GM11168 (cell line): ENCODE results near the gene IMMP2L.

Experiments
- in situ Hi-C: fragments of 300-500 bp; cut with MboI; formaldehyde crosslinking; loops from one replicate; pipeline ENCODE4 v1.12.0; 2022; ENCODE audit warnings: low sequenced_read_pairs; ENCODE audit not compliant: unreplicated experiment

The IMMP2L gene

DNA sequence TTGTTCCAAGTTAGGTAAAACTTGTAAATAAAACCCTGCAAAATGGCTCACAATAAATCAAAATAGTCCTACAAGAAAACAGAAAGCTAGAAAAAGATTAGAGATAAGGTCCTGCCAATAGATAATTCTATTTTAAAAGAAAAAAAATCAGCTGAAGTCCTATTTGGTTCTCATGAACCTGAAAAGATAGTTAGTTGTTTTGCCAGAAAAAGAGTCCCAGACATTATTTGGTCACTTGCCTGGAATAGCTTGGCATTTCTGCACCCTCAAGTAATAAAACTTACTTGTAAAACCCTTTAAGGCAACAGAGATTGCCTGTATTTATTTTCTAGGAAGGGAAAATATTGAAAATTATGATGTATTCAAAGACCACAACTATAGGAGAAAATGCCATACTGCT lies 423.7 kb downstream of the IMMP2L start:
- in situ Hi-C loops: no loop called here

- in situ Hi-C loops: no loop called here
Measured at GRCh38 chr7:111138193-111138569, 424.1 kb downstream of the IMMP2L start.

DNA sequence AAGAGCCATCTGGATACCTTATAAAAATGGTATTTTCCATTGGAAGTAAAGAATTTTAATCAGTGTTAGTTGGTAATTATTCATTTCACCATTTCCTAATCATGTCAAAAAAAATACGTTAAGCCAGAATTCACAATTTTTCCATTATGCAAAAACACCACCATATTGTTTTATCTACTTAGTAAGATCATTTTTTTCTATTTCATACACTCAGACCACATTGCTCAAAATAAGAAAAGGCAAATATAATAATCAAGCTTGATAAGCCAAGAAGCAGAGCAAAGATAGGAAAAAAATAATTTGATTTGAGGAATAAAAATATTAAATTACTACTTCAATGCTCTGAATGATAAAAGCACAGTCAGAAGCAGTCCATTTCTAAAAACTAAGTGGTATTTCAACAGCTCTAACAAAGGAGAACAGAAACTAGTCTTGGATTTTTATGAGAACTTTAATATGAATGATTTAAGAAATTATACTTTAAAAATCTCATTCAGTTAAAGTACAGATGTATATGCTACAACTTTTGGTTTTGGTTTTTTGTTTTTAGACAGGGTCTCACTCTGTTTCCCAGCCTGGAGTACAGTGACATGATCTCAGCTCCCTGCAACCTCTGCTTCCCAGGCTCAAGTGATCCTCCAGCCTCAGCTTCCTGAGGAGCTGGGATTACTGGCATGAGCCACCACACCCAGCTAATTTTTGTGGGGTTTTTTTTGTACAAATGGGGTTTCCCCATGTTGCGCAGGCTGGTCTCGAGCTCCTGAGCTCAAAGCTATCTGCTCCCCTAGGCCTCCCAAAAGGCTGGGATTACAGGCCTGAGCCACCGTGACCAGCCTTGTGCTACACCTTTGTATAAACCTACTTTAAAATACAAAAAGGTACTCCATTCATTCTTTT lies 424.7 kb downstream of the IMMP2L start:
- in situ Hi-C loops: no loop called here

- in situ Hi-C loops: no loop called here
Measured at GRCh38 chr7:111132833-111133232, 429.5 kb downstream of the IMMP2L start.

GRCh38 chr7:111129435-111129834 lies 432.9 kb downstream of the IMMP2L start:
- in situ Hi-C loops: no loop called here

- in situ Hi-C loops: no loop called here
Measured at GRCh38 chr7:111126987-111127386, 435.3 kb downstream of the IMMP2L start.

DNA sequence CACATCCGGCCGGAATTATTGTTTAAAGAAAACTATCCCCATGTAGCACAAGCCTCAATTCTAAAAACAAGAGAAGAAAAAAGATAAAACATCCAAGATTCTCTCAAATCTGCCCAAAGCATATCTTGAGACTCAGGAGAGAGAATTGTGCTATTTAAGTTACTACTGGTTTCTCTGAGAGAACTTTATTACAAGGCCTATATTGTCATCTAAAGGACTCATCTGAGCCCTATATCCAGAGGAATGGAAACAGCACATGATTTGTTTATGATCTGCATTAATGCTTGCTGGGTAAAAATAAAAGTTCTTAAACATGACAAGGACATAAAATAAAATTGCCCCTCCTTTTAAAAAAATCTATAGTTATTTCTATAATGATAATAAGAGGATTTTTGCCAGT lies 446.3 kb downstream of the IMMP2L start:
- in situ Hi-C loops: no loop called here

GRCh38 chr7:111113263-111114017 lies 448.9 kb downstream of the IMMP2L start:
- in situ Hi-C loops: no loop called here

DNA sequence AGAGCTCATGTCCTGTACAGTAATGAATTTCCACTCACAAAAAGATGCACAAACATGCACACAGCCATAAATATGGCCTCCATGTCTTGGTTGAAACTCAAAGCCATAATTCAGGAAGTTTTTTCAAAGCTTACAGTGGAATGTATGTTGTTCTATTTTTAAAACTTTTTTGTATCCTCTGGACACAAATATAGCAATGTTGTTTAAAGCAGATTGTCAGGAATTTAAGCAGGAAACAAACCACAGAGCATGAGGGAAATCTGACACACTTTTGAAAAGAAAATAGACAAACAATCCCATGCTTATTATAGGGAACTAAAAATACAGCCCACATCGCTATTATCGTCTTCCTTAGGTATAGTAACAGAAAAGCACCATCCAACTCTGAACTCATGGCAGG lies 449.9 kb downstream of the IMMP2L start:
- in situ Hi-C loops: no loop called here

GRCh38 chr7:111108496-111108895 lies 453.8 kb downstream of the IMMP2L start:
- in situ Hi-C loops: no loop called here

GRCh38 chr7:111108000-111108399 lies 454.3 kb downstream of the IMMP2L start:
- in situ Hi-C loops: no loop called here

- in situ Hi-C loops: no loop called here
Measured at GRCh38 chr7:111107579-111107978, 454.7 kb downstream of the IMMP2L start.

GRCh38 chr7:111105269-111105668 lies 457.0 kb downstream of the IMMP2L start:
- in situ Hi-C loops: no loop called here

GRCh38 chr7:111104710-111105109 lies 457.6 kb downstream of the IMMP2L start:
- in situ Hi-C loops: no loop called here

- in situ Hi-C loops: no loop called here
Measured at GRCh38 chr7:111103678-111104274, 458.5 kb downstream of the IMMP2L start.

- in situ Hi-C loops: no loop called here
Measured at GRCh38 chr7:111103136-111103535, 459.2 kb downstream of the IMMP2L start.

DNA sequence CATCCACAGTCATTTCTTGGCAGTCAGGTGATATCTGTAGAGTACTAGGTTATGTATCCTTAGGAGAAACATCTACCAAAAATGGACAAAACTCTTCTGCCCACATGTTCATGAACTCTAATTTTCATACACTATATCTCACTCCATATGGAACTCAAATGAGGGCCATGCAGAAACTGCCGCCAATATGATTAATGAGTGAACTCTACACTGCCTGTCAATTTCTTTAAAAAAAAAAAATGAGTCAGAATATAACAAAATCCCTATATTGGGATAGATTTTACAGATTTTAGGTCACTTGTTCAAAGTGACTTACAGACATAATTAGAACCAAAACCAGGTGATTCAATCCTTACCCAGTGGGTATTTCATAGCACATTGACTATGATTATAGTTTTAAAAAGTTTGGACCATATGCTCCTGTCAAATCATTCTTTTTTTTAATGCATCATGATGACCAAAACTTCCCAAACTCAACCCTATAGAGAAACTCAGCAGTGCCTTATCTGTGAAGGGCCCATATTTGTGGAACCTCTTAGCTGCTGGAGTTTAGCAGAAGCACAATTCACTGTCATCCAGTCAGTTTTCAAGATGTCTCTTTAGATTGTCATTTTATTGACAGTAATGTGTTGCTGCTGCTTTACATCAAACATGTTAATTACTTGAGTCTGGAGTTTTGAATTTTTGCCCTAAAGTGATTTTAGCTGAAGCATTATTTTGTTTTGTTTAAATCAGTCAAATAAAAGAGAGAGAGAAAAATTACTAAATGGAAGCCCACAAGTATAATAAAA lies 460.2 kb downstream of the IMMP2L start:
- in situ Hi-C loops: no loop called here

DNA sequence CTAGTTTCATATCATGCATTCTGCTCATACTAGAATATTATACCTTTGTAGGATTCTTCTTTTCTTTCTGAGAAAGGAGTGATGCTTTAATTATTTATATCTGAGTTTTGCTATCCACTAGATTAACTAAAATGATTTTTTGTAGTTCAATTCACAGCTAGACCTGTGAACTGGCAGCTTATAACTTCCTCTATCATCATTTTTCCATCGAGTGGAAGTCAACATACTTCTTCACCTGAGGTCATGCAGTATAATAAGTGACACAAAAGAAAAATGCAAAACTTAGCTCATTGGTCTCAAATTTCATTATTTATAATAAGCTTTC lies 463.4 kb downstream of the IMMP2L start:
- in situ Hi-C loops: loop anchor here (10.0 to 25.0 kb wide), 2 partner anchors 388 to 626 kb away; no protein-coding TSS in a partner anchor

GRCh38 chr7:111098011-111098925 lies 464.0 kb downstream of the IMMP2L start:
- in situ Hi-C loops: loop anchor here (10.0 to 25.0 kb wide), 2 partner anchors 389 to 627 kb away; no protein-coding TSS in a partner anchor
